Effector memory CD4-positive, alpha-beta T cell (primary cell): ENCODE results near the gene IFNK.

Experiments used
- DNase-seq, 3 donors: peaks; one replicate each; pipeline ENCODE4 v3.0.0-alpha.2; 2020
- H3K27ac ChIP-seq: 2 replicates; pipeline ENCODE4 v1.7.0; 2013; ENCODE audit warnings: mild to moderate bottlenecking, low read length, moderate library complexity; ENCODE audit not compliant: insufficient read depth, poor library complexity, severe bottlenecking
- H3K27me3 ChIP-seq: replicated peaks from 2 replicates; pipeline ENCODE4 v1.7.0; 2013; ENCODE audit warnings: mild to moderate bottlenecking, low read length; ENCODE audit not compliant: insufficient read depth, control insufficient read depth, poor library complexity, severe bottlenecking
- H3K36me3 ChIP-seq: 2 replicates; pipeline ENCODE4 v1.7.0; 2013; ENCODE audit warnings: mild to moderate bottlenecking, low read length, moderate library complexity; ENCODE audit not compliant: control insufficient read depth, insufficient read depth
- H3K4me1 ChIP-seq: 2 replicates; pipeline ENCODE4 v1.7.0; 2013; ENCODE audit warnings: low read length, mild to moderate bottlenecking; ENCODE audit not compliant: control insufficient read depth, insufficient read depth, poor library complexity, severe bottlenecking
- H3K4me3 ChIP-seq: 2 replicates; pipeline ENCODE4 v1.7.0; 2013; ENCODE audit warnings: low read length, low read depth, mild to moderate bottlenecking; ENCODE audit not compliant: insufficient read depth, poor library complexity, severe bottlenecking
- H3K9me3 ChIP-seq: 2 replicates; pipeline ENCODE4 v1.7.0; 2013; ENCODE audit warnings: mild to moderate bottlenecking, low read length, moderate library complexity; ENCODE audit not compliant: control insufficient read depth

Gene IFNK

GRCh38 chr9:27569406-27569805 is 45.3 kb downstream of the IFNK start:
- H3K9me3 ChIP-seq = no peaks in the 10 kb centered on the region
- peaks cover 5% of the 10 kb centered on the region for H3K36me3 ChIP-seq
- no peak for DNase-seq
- no peak overlapping the region for H3K4me3 ChIP-seq
- H3K27ac ChIP-seq = no peak overlapping the region
- H3K27me3 ChIP-seq = no peaks in the 10 kb centered on the region
- no peaks in the 10 kb centered on the region for H3K4me1 ChIP-seq

- Histone ChIP-seq H3K4me1 (no peaks in the 10 kb centered on the region), H3K36me3 (peaks cover 5% of the 10 kb centered on the region), H3K27ac (no peak overlapping the region), H3K27me3 (no peaks in the 10 kb centered on the region), H3K9me3 (no peaks in the 10 kb centered on the region), H3K4me3 (no peak overlapping the region)
- DNase-seq = no peak
Observed at GRCh38 chr9:27571011-27571410, 46.9 kb downstream of the IFNK start.

DNA sequence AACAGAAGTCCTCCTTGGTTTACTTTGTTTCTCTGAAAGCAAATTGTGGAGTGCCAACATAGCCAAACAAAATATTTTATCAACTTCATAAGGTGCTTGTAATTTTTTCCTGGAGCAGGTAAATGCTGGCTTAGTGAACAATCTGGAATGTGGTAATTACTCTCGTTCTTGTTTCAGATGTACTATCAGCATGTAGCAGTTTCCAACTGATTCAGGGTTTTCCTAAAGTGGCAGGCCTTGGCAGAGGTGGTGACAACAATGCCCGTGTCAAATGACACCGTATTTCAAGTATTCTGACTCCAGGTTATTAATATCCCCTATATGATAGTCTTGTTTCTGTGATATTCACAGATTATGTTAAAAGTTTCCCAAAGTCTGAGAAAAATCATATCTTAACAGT is 48.0 kb downstream of the IFNK start:
- no peaks in the 10 kb centered on the region for H3K27me3 ChIP-seq
- no peaks in the 10 kb centered on the region for H3K36me3 ChIP-seq
- no peak overlapping the region for H3K4me3 ChIP-seq
- no peaks in the 10 kb centered on the region for H3K4me1 ChIP-seq
- no peak for DNase-seq
- H3K9me3 ChIP-seq = no peaks in the 10 kb centered on the region
- peak overlapping the region; percentile 96 for H3K27ac ChIP-seq

DNA sequence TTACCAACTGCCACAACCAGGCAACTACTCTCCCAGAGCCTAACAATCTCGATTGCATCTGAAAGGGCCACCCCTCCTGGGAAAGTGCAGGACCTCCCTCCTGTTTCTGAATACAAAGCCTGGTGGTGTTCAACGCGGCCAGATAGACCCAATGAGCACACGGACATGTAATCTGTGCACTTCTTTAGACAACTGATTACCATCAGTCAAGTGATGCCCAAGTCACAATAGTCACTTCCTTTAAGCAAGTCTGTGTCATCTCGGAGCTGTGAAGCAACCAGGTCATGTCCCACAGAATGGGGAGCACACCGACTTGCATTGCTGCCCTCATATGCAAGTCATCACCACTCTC is 48.5 kb downstream of the IFNK start:
- H3K4me3 ChIP-seq = peak overlapping the region; percentile 63
- H3K27me3 ChIP-seq = no peaks in the 10 kb centered on the region
- no peaks in the 10 kb centered on the region for H3K9me3 ChIP-seq
- H3K27ac ChIP-seq = peak overlapping the region; percentile 96
- H3K4me1 ChIP-seq = no peaks in the 10 kb centered on the region
- DNase-seq = peak; percentile 31 to 50 (median 41)
- H3K36me3 ChIP-seq = no peaks in the 10 kb centered on the region

- Histone ChIP-seq H3K9me3 (no peaks in the 10 kb centered on the region), H3K4me3 (peak within 1 kb of the TSS; percentile 63), H3K4me1 (no peaks in the 10 kb centered on the region), H3K36me3 (no peaks in the 10 kb centered on the region), H3K27ac (peak within 1 kb of the TSS; percentile 96), H3K27me3 (no peaks in the 10 kb centered on the region)
- peak; percentile 67 to 81 (median 79) for DNase-seq
Observed at GRCh38 chr9:27572918-27573633, 49.0 kb downstream of the IFNK start, which contains the start of gene C9orf72. Gene C9orf72 (minus strand): TSS chr9:27573481. CDS start chr9:27567120, 6,361 bp downstream.

- H3K4me3 ChIP-seq = peak overlapping the region; percentile 63
- H3K36me3 ChIP-seq = no peaks in the 10 kb centered on the region
- DNase-seq = peak; percentile 84 to 96 (median 95)
- no peaks in the 10 kb centered on the region for H3K4me1 ChIP-seq
- no peaks in the 10 kb centered on the region for H3K9me3 ChIP-seq
- no peaks in the 10 kb centered on the region for H3K27me3 ChIP-seq
- H3K27ac ChIP-seq = peak overlapping the region; percentile 96
Observed at GRCh38 chr9:27573634-27574590, 49.8 kb downstream of the IFNK start.
